Hematopoietic multipotent progenitor cell treated with erythropoietin and hydrocortisone succinate and interleukin-3 and kit ligand, for 6 days (in vitro differentiated cells): ENCODE data around the gene PRR23A.

ENCODE experiments used
- DNase-seq: peaks from one replicate; pipeline ENCODE4 v3.0.0-alpha.2; 2015

PRR23A gene

DNA sequence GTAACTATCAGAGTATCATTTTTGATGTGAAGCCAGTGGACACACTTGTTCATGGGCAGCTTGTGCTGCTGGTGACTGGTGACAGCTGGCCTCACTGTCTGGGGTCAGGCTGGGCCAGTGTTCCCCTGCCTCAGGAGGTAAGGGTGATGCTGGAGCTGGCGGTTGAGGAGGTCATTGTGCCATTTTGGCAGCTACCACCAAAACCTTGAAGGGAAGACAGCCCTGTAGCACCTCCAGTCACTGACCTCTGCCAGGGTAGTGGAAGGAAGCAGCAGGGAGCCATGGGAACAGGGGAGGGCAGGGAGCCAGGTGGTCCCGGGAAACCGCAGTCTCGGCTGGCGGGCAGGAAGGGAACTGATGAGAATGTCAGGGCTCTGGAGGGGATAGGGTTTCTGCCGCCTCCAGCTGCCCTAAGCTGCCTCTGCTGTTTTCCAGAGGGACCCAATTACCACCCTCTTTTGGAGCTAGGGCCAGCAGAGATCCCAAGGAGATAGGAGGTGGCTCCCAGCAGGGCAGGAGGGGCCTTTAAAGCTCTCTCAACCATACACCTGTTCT is 34.2 kb downstream of the PRR23A start:
- no peak for DNase-seq

DNA sequence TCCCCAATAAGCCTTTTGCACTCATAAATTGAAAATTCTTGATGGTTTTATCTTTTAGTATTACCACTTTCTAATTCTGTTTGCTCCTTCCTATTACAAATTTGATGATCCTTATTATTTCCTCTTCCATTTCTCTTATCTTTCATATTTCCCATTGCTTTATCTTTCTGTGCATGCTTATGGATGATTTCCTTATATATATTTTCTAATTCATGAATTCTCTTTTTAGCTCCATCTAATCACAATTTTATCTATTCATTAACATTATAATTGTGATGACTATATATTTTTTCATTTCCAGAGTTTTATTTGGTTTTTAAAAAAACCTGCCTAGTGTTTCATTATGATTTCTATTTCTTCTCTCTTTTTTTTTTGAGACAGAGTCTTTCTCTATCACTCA is 41.1 kb downstream of the PRR23A start:
- DNase-seq: no peak

DNA sequence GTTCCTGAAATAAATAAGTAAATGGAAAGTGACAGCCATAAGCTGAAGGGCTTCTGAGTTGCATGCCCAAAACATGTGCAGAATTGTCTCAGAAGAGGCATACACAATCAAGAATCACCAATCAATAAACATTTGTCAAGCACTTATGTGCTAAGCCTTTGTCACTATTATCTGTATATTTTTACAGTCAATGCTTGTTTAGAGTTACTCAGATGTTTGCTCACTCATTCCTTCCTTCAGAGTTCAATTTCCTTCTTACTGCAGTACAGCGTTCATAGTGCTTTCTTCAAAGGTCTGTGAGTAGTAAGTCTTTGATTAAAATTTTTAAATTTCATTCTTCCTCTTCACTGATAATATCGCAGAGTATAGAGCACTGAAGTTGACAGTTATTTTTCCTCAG is 41.8 kb downstream of the PRR23A start:
- no peak for DNase-seq

DNA sequence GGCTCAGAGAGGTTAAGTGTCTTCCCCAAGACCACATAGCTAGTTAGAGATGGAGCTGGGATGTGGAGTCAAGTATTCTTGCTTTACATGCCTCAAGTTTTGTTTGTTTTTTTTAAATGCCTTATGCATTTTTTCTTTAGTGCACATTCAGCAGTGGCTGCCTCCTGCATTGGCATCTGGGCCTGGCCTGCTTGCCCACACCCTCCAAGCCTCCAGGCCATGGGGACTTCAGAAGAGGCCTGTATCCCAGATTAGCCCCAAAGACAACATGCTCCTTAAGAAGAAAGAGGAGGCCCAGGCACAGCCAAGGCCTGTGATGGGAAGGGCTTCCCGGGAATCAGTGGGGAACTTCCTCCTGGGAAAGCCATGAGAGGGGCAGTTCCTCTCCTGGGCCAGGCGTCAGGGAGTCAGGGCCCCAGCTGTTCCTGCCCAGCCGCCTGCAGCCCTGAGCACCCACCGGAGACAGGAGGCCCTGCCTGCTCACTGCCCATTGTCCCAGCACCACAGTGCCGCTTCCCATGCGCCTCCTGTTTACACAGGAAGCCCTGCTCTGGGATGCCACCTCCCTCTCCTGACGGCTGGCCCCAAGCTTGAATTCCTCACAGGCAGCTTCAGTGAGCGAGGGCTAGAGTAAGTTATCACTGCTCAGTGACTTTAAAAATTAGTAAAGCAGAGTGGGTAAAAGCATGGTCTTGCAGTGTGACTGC is 43.1 kb downstream of the PRR23A start:
- DNase-seq: no peak

DNA sequence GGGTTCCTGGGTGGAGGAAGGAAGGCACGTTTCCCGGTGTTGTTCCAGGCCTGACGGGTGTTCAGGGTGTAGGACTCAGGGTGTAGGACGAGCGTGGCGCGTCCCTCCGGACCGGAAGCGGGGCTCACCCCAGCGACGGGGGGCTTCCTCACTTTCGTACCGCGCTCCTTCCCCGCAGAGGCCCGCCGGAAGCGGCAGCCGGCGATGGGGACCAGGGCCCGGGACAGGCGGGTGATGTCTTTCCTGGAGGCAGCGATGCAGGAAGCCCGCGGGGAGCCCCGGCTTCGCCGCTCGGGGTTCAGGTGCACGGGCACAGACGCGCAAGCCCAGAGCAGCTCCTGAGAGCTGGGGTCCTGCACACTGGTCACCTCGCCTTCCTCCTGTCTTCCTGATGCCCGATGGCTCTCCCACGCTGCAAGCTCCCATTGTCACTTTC is 45.6 kb downstream of the PRR23A start:
- no peak for DNase-seq
